Daoy (cell line): ENCODE results near the gene CIRBP. TPM values are rescaled to one million over a fixed set of nuclear protein-coding genes. Genes with fewer than 3 reads are reported as not detected.

ENCODE experiments used
- DNase-seq: peaks from one replicate; pipeline ENCODE4 v3.0.0-alpha.2; 2015; ENCODE audit warnings: low read depth
- total RNA-seq: library from RNA; depleted of rRNA; stranded (reverse); fragments of >200 nt; shearing (Covaris generic); gene quantifications from 2 replicates; pipeline ENCODE4 v1.2.3, GENCODE V29; 2014

CIRBP gene
- total RNA-seq, 1 experiment from 2014 or later: 288 TPM

DNA sequence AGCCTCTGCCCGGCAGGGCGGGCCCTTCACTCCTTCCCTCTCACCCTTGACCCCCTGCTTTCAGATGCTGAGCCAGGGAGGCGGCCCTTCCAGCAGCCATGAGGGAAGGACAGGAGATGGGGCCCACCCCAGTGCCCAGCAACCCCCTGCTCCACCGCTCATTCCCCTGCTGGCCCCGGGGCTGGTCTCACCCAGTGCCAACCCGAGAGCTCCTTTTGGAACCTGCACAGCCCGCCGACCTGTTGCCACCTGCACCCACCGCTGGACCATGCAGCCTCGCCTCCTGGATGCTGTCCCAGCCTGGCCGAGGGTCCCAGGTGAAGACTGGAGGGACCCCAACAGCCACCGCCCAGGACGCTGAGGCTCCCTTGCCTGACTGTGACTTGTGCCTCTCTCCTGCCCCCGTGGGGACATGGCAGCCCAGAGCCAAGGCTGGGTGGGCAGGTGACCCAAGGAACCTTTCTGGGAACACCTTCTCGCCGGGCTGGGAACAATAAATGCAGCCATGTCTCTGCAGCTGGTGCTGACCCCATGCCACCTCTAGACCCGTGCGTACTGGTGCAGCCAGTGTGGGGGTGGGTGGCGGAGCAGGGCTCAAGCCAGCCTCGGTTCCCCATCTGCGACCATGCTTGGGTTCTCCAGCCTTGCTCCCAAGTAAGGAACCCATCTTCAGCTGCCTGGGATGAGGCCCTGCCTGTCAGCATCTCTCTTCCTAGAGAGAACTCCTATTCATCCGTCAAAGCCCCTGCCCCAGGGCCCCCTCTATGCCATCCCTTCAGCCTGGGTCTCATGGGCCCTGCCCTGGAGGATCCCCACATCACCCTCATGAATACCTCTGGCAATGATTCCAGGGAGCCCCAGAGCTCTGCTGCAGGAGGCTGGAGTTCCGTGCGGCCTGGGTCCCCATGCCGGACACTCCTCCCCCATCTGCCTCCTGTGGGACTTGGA, 9.9 kb downstream of the CIRBP start:
- DNase-seq: no peak

DNA sequence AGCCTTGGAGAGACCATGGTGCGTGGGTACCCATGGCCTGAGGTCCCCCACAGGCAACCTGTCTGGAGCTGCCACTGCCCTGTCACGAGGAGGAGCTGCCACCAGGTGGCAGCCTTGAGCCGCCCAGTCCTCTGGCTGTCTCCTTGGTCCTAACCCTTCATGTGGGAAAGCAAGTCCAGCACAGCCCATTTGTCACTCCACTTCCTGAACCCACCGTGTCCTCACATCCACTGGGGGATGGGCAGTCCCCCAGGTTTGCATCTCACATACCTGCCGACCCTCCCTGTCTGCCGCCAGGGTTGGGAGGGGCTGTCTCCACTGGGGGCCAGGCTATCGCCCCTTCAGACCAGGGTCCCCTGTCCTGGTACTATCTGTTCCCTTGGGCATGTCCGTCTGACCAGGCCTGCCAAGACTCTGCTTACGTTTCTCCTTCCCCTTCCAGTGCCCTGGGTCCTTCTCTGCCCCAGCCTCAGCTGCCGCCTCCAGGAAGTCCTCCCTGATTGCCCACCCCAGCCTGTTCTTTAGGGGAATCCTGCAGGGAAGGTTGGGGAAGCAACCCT, 10.7 kb downstream of the CIRBP start:
- peak; percentile 87 for DNase-seq

DNA sequence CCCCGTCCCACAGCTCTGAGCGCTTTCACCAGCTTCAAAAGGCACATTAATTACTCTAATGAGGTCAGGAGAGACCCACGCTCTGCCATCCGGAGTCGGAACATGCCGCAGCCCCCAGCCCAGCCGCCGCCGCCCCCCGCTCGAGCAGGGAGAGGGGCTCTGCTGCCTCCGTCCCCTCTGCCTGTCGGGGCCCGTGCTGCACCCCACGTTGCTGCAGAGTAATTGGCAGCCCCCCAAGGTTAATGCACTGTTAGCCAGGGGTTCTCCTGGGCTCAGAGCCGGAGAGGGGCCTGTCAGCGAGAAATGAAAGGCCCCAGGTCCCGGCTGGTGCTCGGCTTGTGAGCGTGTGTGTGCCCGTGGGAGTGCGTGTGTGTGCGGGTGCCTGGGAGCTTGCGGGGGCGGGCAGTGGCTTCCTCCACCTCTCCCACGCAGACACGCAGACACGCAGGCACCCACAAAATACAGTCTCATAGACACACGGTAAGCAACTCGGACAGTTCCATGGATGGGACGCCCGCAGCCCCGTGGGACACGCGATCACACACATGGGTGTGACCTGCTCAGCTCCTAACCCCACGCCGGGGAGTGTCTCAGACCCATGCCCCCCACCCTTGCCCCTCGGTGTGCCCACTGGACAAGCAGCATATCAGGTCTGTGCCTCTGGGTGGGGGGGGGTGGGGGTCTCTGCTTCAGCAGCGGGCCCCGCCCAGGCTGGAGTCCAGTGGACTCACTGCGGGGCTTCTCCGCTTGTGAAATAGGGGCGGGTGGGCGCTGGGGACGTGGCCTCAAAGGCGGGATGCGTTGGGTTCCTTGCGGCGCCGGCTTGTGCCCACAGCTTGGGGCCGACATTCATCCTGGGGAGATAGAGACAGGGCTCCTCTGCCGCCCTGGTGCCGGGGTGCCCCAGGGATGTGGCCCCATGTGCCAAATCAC, 11.8 kb downstream of the CIRBP start:
- no peak for DNase-seq

DNA sequence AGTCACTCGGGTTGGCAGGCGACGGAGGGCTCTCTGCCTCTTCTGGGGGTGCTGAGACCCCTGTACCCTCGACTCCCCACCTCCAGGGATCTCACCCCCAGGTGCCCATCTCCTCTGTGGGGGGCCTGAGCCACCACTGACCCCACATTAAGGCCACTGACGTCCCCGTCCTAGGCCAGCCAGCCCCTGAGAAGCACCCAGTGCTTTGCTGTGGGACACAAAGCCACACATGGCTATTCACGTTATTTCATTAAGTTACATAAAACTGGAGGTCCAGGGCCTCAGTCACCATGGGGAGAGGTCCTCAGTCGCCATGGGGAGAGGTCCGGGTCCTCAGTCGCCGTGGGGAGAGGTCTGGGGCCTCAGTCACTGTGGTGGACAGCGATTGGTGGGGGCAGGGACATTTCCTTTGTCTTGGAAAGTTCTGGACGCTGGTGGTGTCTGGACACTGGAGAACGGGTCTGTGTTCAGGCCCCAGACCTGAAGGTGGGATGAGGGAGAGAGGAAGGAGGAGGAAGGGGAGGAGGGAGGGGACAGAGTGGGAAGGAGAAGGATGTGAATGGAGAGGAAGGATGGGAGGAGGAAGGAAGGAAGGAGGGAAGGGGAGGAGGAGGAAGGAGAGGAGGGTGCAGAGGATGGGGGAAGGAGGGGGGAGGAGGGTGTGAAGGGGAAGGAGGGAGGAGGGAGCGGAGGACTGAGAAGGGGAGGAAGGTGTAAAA, 12.6 kb downstream of the CIRBP start:
- DNase-seq: no peak

DNA sequence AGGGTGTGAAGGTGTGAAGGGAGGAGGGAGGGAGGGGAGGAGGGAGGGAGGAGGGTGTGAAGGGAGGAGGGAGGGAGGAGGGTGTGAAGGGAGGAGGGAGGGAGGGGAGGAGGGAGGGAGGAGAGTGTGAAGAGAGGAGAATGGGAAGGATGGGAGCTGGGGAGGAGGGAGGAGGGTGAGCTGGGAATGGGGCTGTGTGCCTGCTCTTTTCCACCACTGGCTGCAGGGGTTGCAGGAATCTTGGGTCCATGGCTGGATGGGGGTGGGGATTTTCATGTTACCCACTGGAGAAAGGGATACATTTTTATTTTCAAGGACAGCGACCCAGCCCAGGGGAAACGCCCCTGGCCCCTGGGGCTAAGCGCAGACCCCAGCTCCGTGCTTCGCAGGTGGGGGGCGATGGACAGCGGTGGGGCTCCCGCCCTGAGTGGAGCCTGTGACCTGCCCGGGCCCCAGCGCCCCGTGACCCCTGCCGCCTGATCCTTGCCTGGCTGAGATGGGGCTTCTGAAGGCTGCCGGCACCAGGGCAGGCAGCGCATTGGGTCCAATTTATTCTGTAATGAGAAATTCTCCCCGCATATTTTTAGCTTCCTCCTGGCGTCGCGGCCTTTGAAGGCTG, 13.6 kb downstream of the CIRBP start:
- no peak for DNase-seq

DNA sequence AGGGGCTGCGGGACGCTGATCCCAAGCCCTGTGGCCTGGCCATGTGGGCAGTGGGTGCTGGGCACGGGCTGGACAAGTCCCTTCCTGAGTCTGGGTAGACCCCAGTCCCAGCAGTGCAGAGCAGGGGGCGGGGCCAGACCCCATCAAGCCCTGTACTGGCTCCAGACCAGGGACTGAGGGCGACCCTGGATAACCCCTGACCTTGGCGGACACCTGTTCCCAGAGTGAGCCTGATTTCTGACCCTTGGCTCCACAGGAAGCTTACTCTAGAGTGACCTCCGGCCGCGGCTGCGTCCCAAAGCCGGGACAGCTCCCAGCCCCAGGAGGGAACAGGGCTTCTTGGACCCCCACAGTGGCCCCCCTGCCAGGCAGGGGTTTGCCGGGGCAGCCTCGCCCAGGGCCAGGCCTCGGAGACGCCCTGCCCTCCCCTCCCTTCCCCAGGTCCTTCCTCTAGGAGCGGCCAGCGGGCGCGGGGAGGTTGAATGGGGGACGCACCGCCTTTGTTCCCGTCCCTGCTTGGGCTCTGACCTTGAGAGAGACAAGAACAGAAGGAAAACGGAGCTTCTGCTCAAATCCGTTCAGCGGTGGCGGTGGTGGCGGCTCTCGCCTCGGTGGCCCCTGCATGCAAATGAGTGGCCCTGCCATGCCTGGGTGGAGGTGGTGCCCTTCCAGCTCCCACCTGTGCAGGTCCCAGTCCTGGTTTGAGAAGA, 14.2 kb downstream of the CIRBP start:
- no peak for DNase-seq

DNA sequence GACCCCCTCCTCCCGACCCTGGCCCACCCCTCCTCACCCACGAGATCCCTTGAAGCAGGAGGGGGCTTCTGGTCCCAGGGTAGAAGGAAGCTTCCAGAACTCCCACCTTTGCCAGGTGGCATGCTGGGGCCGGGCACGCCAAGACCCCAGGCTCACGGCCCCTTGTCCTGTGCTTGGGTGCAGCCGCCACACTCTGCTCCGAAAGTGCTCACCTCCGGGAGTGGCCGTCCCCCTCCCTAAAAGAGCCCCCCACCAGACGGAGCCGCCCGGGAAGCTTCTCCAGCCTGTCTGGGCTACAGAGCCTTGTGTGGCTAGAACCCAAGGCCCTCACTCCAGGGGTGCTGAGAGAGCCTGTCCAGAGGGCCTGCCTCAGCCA, 14.8 kb downstream of the CIRBP start:
- DNase-seq: no peak

DNA sequence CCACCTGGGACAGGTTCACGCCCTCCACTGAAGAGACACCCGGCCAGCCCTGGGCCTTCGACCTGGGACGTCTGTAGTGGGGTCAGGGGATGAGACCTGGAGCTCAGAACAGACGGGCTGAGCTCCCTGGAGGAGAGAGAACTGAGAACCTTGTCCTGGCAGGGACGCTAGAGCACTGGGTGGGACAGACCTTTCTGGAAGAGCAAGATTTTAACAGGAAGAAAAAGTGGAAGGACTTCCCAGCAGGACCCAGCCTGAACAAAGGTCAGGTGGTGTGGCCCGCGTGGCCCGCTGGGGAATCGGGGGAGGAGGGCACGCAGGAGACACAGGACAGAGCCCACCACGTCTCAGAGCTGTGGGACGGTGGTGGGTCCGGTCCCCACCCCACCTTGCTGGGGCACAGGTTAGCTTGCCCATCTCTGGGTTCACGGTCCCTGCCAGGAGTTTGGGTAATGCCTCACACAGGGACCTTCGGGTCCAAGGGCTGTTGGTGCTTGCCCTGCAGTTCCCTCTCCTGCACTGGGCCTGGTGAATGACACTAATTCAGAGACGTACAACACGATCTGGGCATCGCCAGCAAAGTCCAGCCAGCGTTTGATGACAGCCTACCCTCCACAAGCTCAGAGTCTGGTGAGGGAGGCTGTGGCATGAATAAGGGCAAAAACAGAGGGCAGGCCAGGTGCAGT, 15.3 kb downstream of the CIRBP start:
- no peak for DNase-seq

DNA sequence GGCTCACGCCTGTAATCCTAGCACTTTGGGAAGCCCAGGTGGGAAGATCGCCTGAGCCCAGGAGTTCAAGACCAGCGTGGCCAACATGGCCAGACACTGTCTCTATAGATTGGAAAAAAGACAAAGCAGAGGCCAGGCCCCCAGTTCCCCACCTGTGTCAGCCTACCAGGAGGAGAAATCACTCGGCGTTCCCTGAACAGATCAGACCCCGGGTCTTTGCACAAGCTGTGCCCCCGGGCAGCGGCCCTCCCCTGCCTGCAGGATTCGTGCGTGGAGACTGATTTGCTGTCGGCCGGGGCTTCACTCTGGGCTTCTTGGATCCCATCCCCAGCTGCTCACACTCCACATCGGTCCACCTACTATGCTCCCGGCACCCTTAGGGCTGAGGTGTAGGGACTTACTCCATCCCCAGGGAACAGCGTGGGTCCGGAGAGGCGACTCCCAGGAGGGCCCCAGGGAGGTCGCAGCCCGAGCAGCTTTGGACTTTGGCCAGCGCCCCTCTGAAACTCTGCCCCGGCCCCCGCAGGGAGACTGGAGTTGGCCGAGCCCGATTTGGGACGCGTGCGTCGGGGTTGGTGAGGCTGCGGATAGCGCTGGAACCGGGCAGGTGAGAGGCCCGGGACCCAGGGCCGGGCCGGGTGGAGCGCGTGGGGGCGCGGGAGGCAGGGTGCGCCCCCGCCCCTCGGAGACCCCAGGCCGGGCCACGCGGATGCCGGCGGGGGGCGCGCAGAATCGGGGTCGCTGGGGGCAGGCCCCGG, 16.0 kb downstream of the CIRBP start:
- DNase-seq: no peak

DNA sequence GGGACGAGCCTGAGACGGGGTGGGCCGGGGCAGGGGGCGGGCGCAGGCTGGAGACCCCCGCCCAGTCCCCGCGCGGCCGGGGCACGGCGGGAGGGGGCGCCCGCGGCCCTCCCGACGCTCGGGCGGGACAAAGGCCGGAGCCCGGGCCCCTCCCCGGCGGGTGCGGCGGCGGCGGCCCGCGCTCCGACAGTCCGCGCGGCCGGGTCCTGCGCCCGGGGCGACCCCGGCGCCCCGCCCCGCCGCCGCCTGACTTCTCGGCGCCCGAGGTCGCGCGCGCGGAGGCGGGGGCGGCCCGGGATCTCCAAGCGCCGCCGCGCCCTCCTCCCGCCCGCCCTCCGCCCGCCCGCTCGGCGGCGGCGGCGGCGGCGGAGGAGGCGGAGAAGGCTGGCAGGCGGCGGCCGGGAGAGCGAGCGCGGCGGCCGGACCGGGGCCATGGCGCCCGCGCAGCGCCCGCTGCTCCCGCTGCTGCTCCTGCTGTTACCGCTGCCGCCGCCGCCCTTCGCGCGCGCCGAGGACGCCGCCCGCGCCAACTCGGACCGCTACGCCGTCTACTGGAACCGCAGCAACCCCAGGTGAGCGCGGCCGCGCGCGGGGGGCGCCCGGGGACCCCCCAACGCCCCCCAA, 16.7 kb downstream of the CIRBP start, which contains the start of gene EFNA2:
EFNA2 (plus strand) TSS at position 137 of the 624 bp plus-strand sequence; CDS start at position 433, 296 bp downstream.
- no peak for DNase-seq

DNA sequence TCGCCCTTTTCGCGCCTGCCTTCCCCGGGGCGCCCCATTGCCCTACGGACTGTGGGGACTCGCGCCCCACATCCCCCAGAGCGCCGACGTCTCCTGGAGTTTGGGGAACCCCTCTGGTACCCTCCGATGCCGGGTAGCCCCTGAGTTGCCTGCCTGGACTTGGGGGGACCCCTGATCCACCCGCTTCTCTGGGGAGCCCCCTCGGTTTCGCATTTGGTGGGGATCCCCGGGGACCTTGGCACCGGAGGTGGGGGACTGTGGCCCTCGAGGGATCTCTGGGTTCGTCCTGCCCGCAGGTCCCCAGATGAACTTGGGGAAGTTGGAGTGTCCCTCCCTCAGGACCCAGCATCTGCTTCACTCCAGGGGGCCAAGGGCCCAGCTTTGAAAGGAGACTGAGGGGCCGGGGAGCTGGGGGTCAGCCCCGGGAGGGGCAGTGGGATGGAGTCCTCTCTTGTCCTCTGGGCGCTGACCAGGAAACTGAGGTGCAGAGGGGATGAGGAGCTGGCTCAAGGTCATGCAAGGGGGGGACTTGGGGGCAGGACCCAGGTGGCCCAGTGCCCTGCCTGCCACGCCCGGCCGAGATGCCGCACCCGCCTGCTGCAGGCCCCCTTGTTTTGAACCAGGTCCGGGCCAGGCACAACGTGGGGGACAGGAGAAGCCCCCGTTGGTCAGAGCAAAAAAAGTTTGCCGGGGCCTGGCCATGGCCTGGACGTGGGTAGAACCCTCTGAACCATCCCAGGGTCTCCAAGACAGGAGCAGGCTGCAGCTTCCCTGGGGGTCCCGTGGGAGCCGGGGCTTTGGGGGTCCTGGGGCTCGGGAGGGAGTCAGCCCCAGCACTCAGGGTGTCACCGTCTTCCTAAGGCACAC, 17.6 kb downstream of the CIRBP start:
- no peak for DNase-seq

DNA sequence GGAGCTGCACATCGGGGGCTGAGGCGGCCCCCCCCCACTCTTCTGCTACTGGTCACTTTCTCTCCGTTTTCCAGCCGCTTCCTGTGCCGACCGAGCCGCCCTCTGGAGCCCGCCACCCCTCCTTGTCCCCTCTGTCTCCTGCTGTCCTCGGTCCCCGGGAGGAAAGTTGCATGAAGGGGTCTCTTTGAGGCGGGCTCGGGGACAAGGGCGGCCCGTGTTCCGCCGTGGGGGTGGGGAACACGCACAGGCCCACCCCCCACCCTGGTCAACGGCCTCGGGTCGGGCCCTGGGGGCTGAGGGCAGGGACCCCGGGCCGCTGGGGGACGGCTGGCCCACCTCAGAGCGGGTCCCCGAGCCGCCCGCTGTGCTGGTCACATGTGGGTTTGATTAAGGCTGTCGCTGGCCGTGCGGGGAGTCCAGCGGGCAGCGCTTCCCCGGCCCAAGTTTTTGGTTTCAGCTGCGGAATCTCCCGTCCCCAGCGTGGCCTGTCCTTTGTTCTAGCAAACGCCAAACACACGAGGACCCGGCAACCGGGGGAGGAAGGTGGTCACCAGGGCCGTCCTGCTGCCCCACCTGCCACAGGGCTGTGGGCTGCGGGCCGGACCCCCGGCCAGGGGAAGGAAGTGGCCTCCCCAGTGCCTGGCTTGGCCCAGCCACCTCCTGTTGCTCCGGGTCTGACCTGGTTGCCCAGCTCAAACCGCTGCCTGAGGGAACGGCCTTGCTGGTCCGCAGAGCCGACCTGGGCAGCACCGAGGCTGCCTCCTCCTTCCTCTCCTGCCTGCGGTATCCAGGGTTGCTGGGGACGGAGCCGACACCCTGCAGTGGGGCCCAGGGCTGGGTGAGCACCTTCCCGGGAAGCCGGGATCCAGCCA, 18.5 kb downstream of the CIRBP start:
- no peak for DNase-seq

DNA sequence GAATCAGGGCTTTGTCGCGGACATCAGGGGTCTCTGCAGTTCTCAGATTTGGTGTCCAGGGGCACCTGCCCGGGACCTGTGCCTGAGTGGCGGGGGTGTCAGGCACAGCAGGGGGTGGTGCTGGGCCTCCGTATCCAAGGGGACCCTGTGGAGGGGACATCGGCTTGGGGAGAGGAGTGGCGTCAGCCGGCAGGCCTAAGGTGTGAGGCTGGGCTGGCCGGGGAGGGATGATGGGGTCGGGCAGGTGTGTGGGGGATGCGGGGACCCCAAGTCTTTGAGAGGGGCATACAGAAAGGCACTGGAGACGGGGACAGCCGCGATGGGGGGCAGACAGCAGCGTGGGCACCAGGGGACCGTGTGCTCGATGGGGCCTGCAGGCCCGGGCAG, 19.1 kb downstream of the CIRBP start:
- DNase-seq: no peak

DNA sequence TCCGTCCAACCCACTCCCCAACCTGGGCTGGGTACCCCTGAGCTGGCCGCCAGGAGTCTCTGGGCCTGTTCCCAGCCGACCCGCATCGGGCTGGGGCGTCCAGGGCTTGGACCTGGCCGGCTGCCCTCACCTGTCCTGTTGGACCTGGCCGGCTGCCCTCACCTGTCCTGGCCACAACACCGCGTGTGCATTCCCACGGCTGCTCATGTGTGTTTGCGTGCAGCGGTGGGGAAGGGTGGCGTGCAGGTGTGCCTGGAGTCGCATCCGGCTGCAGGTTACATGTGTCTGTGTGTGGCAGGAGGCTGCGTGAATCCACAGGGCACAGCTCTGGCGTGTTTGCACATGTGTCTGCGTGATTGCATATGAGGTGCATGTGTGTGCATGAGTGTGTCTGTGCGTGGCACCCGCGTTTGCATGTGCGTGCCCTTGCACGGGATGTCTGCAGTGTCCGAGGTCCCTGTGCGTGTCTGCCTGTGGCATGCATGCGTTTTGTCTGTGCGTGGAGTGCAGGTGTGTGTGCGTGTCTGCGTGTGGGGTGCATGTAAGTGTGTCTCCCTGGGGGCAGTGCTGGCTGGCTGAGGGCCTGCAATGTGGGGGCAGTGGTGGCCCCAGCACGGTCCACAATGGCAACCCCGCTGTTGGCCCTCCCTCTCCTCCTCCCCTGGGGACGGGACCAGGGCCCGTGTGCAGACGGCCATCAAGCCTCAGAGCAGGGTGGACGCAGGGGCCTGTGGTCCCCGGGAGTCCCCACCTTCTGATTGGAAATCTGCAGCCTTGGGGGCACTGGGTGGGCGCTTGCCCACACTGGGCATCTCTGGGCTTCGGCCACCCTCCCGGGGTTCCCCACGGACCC, 19.9 kb downstream of the CIRBP start:
- DNase-seq: no peak

DNA sequence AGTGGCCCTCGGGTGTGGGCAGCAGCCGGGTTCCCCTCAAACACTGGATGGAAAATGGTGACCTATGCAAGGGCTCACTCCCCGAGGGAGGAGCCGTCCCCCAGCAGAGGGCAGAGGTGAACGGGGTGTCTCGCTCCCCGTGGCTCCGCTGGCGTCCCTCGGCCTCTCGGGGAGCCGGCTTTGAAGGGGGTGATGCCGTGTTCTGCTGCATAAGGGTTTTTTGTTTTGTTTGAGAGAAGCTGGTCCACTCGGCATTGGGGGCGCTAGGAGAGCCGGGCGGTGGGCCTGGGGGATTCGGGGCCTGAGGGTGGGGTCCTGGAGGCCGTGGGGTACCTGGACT, 20.5 kb downstream of the CIRBP start:
- no peak for DNase-seq

DNA sequence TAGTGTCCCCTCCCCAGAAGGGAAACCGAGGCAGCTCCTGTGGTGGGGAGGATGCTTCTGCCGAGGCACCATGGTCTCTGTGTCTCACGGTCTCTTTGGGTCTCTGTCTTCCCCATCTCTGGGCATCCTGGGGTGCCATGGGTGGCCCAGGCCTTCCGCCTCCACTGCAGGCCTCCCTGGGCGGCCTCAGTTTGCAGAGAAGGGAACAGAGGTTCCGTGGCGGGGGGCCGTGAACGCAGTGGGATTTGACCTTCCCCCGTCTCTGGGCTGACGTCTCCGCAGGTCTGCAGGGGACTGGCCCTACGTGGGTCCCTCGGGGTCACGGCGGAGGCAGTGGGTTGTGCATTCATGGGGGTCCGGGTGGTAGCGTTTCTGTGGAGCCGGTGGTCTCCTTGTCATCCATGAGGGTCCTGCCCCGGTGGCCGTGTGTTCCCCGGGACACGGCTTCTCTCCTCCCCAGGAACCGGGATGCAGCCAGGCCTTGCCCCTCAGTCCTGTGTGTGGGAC, 21.1 kb downstream of the CIRBP start:
- DNase-seq: no peak
